Endothelial cell (in vitro differentiated cells): ENCODE results near the gene LACRT. TPM values are rescaled to one million over a fixed set of nuclear protein-coding genes. Genes with fewer than 3 reads are reported as not detected.

Experiments used
- DNase-seq: peaks from one replicate; pipeline ENCODE4 v3.0.0; 2021; ENCODE audit warnings: low spot score
- H3K27ac Mint-ChIP-seq: one replicate; pipeline ENCODE4 v1.8.0; 2021; ENCODE audit warnings: mixed read lengths, inconsistent platforms; ENCODE audit not compliant: unreplicated experiment
- H3K27me3 Mint-ChIP-seq: one replicate; pipeline ENCODE4 v1.8.0; 2021; ENCODE audit warnings: mild to moderate bottlenecking, moderate library complexity, mixed read lengths, inconsistent platforms; ENCODE audit not compliant: unreplicated experiment
- H3K36me3 Mint-ChIP-seq: one replicate; pipeline ENCODE4 v1.8.0; 2021; ENCODE audit warnings: mild to moderate bottlenecking, low read depth, mixed read lengths, inconsistent platforms; ENCODE audit not compliant: unreplicated experiment
- H3K4me1 Mint-ChIP-seq: one replicate; pipeline ENCODE4 v1.8.0; 2021; ENCODE audit warnings: mild to moderate bottlenecking, mixed read lengths, inconsistent platforms; ENCODE audit not compliant: unreplicated experiment
- H3K4me3 Mint-ChIP-seq: one replicate; pipeline ENCODE4 v1.8.0; 2021; ENCODE audit warnings: mild to moderate bottlenecking, mixed read lengths, inconsistent platforms; ENCODE audit not compliant: unreplicated experiment
- H3K9me3 Mint-ChIP-seq: one replicate; pipeline ENCODE4 v1.8.0; 2021; ENCODE audit warnings: mixed read lengths, inconsistent platforms; ENCODE audit not compliant: unreplicated experiment
- total RNA-seq: library from RNA; stranded (reverse); fragmentation: NEBNext Ultra II Directional; extraction: Animal tissue kit (Norgen Biotek cat#: 25700); gene quantifications from one replicate; pipeline ENCODE4 v1.2.1, GENCODE V29; 2021; ENCODE audit not compliant: unreplicated experiment
- TF ChIP-seq, protein P1 (sequence below): fragments of 200-600 bp; sonication (generic); IDR thresholded peaks from one replicate; pipeline ENCODE4 v1.5.0; 2021; ENCODE audit warnings: antibody characterized with exemption; ENCODE audit not compliant: unreplicated experiment

The LACRT gene
- total RNA-seq, 1 donor from 2014 or later, result not detected

DNA sequence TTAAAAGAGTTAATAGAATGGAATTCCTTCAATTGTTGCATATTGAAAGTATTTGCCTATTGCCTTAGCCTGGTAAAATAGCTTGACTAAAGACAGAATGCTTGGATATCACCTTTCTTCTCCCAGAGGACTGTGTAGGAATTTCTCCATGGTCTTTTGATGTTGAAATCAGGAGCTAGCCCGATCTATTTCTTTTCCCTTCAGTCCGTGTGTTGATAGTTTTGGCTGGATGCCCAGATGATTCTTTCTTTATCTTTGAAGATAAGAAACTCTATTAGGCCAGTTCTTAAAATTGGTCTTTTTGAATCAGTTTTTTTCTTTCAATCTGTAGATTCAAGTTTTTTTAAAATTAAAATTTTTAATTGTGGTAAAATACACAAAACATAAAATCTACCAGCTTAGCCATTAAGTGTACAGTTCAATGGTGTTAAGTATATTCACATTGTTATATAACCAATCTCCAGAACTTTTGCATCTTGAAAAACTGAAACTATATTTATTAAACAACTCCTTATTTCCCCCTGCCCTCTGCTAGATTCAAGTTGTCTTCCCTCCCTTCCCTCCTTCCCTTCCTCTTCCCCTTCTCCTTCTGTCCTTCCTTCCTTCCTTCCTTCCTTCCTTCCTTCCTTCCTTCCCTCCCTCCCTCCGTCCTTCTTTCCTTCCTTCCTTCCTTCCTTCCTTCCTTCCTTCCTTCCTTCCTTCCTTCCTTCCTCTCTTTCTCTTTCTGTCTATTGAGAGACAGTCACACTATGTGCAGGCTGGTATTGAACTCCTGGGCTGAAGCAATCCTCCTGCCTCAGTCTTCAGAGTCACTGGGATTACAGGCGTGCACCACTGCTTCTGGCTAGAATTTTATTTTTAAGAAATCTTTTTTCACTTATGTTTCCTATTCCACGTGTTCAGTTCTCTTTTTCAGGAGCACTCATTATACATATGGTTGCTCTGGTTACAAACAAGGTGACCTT, 10.1 kb downstream of the LACRT start:
- H3K4me1 Mint-ChIP-seq, result no peaks in the 10 kb centered on the region
- TF ChIP-seq, protein P1, sequence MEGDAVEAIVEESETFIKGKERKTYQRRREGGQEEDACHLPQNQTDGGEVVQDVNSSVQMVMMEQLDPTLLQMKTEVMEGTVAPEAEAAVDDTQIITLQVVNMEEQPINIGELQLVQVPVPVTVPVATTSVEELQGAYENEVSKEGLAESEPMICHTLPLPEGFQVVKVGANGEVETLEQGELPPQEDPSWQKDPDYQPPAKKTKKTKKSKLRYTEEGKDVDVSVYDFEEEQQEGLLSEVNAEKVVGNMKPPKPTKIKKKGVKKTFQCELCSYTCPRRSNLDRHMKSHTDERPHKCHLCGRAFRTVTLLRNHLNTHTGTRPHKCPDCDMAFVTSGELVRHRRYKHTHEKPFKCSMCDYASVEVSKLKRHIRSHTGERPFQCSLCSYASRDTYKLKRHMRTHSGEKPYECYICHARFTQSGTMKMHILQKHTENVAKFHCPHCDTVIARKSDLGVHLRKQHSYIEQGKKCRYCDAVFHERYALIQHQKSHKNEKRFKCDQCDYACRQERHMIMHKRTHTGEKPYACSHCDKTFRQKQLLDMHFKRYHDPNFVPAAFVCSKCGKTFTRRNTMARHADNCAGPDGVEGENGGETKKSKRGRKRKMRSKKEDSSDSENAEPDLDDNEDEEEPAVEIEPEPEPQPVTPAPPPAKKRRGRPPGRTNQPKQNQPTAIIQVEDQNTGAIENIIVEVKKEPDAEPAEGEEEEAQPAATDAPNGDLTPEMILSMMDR, result no peak
- H3K9me3 Mint-ChIP-seq, result peaks cover 17% of the 10 kb centered on the region
- no peak overlapping the region for H3K4me3 Mint-ChIP-seq
- H3K27ac Mint-ChIP-seq, result no peak overlapping the region
- peaks cover 13% of the 10 kb centered on the region for H3K36me3 Mint-ChIP-seq
- no peak for DNase-seq
- H3K27me3 Mint-ChIP-seq, result peaks cover 4% of the 10 kb centered on the region

GRCh38 chr12:54622463-54623183, 12.1 kb downstream of the LACRT start:
- Mint-ChIP-seq H3K4me1 (no peaks in the 10 kb centered on the region), H3K9me3 (peaks cover 9% of the 10 kb centered on the region), H3K27me3 (peaks cover 2% of the 10 kb centered on the region), H3K36me3 (peaks cover 9% of the 10 kb centered on the region), H3K27ac (no peak overlapping the region), H3K4me3 (no peak overlapping the region)
- TF ChIP-seq, protein P1, result peak; percentile 49
- DNase-seq, result no peak

GRCh38 chr12:54616933-54617680, 17.6 kb downstream of the LACRT start:
- TF ChIP-seq, protein P1, result no peak
- Mint-ChIP-seq H3K27me3 (peaks cover 2% of the 10 kb centered on the region), H3K4me1 (no peaks in the 10 kb centered on the region), H3K9me3 (no peaks in the 10 kb centered on the region), H3K27ac (no peak overlapping the region), H3K36me3 (no peaks in the 10 kb centered on the region), H3K4me3 (no peak overlapping the region)
- DNase-seq, result no peak

DNA sequence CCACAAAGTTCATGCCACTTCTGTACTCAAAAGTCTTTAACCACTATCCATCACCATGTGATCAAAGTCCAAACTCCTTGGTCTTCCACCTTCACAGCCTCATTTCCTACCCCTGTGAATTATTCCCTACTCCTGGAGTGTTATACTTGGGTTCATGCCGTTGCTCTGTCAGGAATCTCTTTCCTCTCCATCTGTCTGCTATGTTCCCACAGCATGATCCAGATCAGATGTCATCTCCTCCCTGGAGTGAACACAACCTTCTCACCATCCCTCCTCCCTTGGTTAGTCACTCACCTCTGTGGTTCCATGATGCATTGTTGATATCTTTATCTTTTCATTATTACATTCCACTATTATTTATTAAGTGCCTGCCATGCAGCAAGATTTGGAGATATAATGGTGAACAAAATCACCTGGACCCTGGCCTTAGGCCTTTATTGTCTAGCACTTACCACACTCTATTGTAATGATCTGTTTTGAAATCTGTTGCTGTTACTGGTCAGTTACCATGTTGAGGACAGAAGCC, 22.4 kb downstream of the LACRT start:
- Mint-ChIP-seq H3K4me3 (no peak overlapping the region), H3K27me3 (peaks cover 4% of the 10 kb centered on the region), H3K36me3 (peaks cover 4% of the 10 kb centered on the region), H3K27ac (no peak overlapping the region), H3K9me3 (no peaks in the 10 kb centered on the region), H3K4me1 (peaks cover 13% of the 10 kb centered on the region)
- DNase-seq, result no peak
- TF ChIP-seq, protein P1, result no peak
